GM18868 (cell line): ENCODE results near the gene ADCK2.
"Not testable (repeated sequence)": the region's sequence is repeated elsewhere in the genome, so short reads cannot be mapped to it uniquely, and the experiment has no call there.

Experiments
- ATAC-seq: cut with Tn5 transposase; IDR thresholded peaks from one replicate; pipeline ENCODE4 v1.9.1; 2021; ENCODE audit warnings: mild to moderate bottlenecking, moderate library complexity; ENCODE audit not compliant: unreplicated experiment

ADCK2 gene

GRCh38 chr7:140672382-140673062 lies at the start of gene ADCK2:
Gene ADCK2, plus strand, starts transcription at chr7:140672945. Its CDS starts 386 bp downstream, at chr7:140673331.
- peak; percentile 54 for ATAC-seq

GRCh38 chr7:140623980-140624379 lies 48.8 kb upstream of the ADCK2 start:
- no peak for ATAC-seq

- ATAC-seq, result no peak
Observed at GRCh38 chr7:140624392-140625191, 48.2 kb upstream of the ADCK2 start.

- ATAC-seq, result not testable (repeated sequence)
Observed at GRCh38 chr7:140625192-140625558, 47.6 kb upstream of the ADCK2 start.

GRCh38 chr7:140625908-140626868 lies 46.6 kb upstream of the ADCK2 start:
- ATAC-seq, result no peak

GRCh38 chr7:140631021-140631420 lies 41.7 kb upstream of the ADCK2 start:
- ATAC-seq, result no peak

- ATAC-seq, result no peak
Observed at GRCh38 chr7:140631602-140632001, 41.1 kb upstream of the ADCK2 start.

GRCh38 chr7:140635345-140635744 lies 37.4 kb upstream of the ADCK2 start:
- no peak for ATAC-seq

- no peak for ATAC-seq
Observed at GRCh38 chr7:140635816-140636215, 36.9 kb upstream of the ADCK2 start.

GRCh38 chr7:140637400-140637799 lies 35.3 kb upstream of the ADCK2 start:
- no peak for ATAC-seq

GRCh38 chr7:140638173-140638791 lies 34.5 kb upstream of the ADCK2 start:
- no peak for ATAC-seq

GRCh38 chr7:140639366-140640053 lies 33.2 kb upstream of the ADCK2 start:
- ATAC-seq, result no peak

- no peak for ATAC-seq
Observed at GRCh38 chr7:140640060-140640637, 32.6 kb upstream of the ADCK2 start.

GRCh38 chr7:140640727-140641523 lies 31.8 kb upstream of the ADCK2 start, which contains the start of gene DENND2A:
Gene DENND2A, minus strand, starts transcription at chr7:140640813. Its CDS starts 38,416 bp downstream, at chr7:140602397.
- no peak for ATAC-seq

- ATAC-seq, result no peak
Observed at GRCh38 chr7:140641524-140642195, 31.1 kb upstream of the ADCK2 start.

GRCh38 chr7:140643416-140643815 lies 29.3 kb upstream of the ADCK2 start:
- ATAC-seq, result no peak

- ATAC-seq, result not testable (repeated sequence)
Observed at GRCh38 chr7:140644761-140645160, 28.0 kb upstream of the ADCK2 start.

GRCh38 chr7:140645166-140645900 lies 27.4 kb upstream of the ADCK2 start:
- no peak for ATAC-seq
